IPS-18a (cell line): ENCODE measurements around the gene C3.
"Not testable (repeated sequence)": the region's sequence is repeated elsewhere in the genome, so short reads cannot be mapped to it uniquely, and the experiment has no call there.

Experiments
- H3K27ac ChIP-seq: one replicate; pipeline ENCODE4 v1.5.1; 2013; ENCODE audit warnings: low read length
- H3K27me3 ChIP-seq: one replicate; pipeline ENCODE4 v1.6.1; 2013; ENCODE audit warnings: mild to moderate bottlenecking, low read length; ENCODE audit not compliant: control insufficient read depth, insufficient read depth
- H3K36me3 ChIP-seq: one replicate; pipeline ENCODE4 v1.6.1; 2013; ENCODE audit warnings: low read depth, low read length; ENCODE audit not compliant: control insufficient read depth
- H3K4me1 ChIP-seq: one replicate; pipeline ENCODE4 v1.6.1; 2013; ENCODE audit warnings: low read depth, low read length; ENCODE audit not compliant: control insufficient read depth
- H3K4me3 ChIP-seq: one replicate; pipeline ENCODE4 v1.5.1; 2013; ENCODE audit warnings: low read length
- H3K9ac ChIP-seq: one replicate; pipeline ENCODE4 v1.6.1; 2013; ENCODE audit warnings: mild to moderate bottlenecking, low read length, moderate library complexity
- H3K9me3 ChIP-seq: one replicate; pipeline ENCODE4 v1.6.1; 2013; ENCODE audit warnings: low read depth, low read length; ENCODE audit not compliant: control insufficient read depth

C3 gene

GRCh38 chr19:6754653-6755463 is 34.4 kb upstream of the C3 start:
- no peak overlapping the region for H3K9ac ChIP-seq
- H3K4me1 ChIP-seq, result no peaks in the 10 kb centered on the region
- H3K4me3 ChIP-seq, result no peak overlapping the region
- H3K9me3 ChIP-seq, result no peaks in the 10 kb centered on the region
- H3K27me3 ChIP-seq, result no peaks in the 10 kb centered on the region
- H3K27ac ChIP-seq, result no peak overlapping the region
- peaks cover 13% of the 10 kb centered on the region for H3K36me3 ChIP-seq

- Histone ChIP-seq H3K4me3 (no peak overlapping the region), H3K36me3 (peaks cover 20% of the 10 kb centered on the region), H3K9ac (no peak overlapping the region), H3K27ac (no peak overlapping the region), H3K9me3 (no peaks in the 10 kb centered on the region), H3K4me1 (no peaks in the 10 kb centered on the region), H3K27me3 (no peaks in the 10 kb centered on the region)
Observed at GRCh38 chr19:6754136-6754535, 33.7 kb upstream of the C3 start.

- H3K9me3 ChIP-seq, result no peaks in the 10 kb centered on the region
- H3K27me3 ChIP-seq, result no peaks in the 10 kb centered on the region
- no peak overlapping the region for H3K27ac ChIP-seq
- peak overlapping the region; percentile 32 for H3K9ac ChIP-seq
- H3K4me1 ChIP-seq, result no peaks in the 10 kb centered on the region
- peak overlapping the region; percentile 56 for H3K4me3 ChIP-seq
- peaks cover 26% of the 10 kb centered on the region for H3K36me3 ChIP-seq
Observed at GRCh38 chr19:6753178-6754031, 33.0 kb upstream of the C3 start.

GRCh38 chr19:6752256-6753177 is 32.1 kb upstream of the C3 start:
- H3K27me3 ChIP-seq, result no peaks in the 10 kb centered on the region
- peak overlapping the region; percentile 56 for H3K4me3 ChIP-seq
- H3K9me3 ChIP-seq, result no peaks in the 10 kb centered on the region
- peak overlapping the region; percentile 32 for H3K9ac ChIP-seq
- peaks cover 34% of the 10 kb centered on the region for H3K36me3 ChIP-seq
- H3K27ac ChIP-seq, result no peak overlapping the region
- H3K4me1 ChIP-seq, result no peaks in the 10 kb centered on the region

GRCh38 chr19:6751189-6751588 is 30.7 kb upstream of the C3 start:
- H3K4me1 ChIP-seq, result no peaks in the 10 kb centered on the region
- H3K27ac ChIP-seq, result no peak overlapping the region
- H3K27me3 ChIP-seq, result no peaks in the 10 kb centered on the region
- peaks cover 46% of the 10 kb centered on the region for H3K36me3 ChIP-seq
- H3K9ac ChIP-seq, result no peak overlapping the region
- no peak overlapping the region for H3K4me3 ChIP-seq
- H3K9me3 ChIP-seq, result no peaks in the 10 kb centered on the region

- Histone ChIP-seq H3K27me3 (no peaks in the 10 kb centered on the region), H3K36me3 (peaks cover 52% of the 10 kb centered on the region), H3K4me3 (no peak overlapping the region), H3K9ac (no peak overlapping the region), H3K9me3 (no peaks in the 10 kb centered on the region), H3K4me1 (no peaks in the 10 kb centered on the region), H3K27ac (no peak overlapping the region)
Observed at GRCh38 chr19:6750062-6750461, 29.6 kb upstream of the C3 start.

GRCh38 chr19:6748543-6748942 is 28.1 kb upstream of the C3 start:
- peaks cover 61% of the 10 kb centered on the region for H3K36me3 ChIP-seq
- H3K4me1 ChIP-seq, H3K27me3 ChIP-seq, H3K9ac ChIP-seq, H3K4me3 ChIP-seq, H3K9me3 ChIP-seq, H3K27ac ChIP-seq: not testable (repeated sequence)

GRCh38 chr19:6745965-6746364 is 25.5 kb upstream of the C3 start:
- H3K27ac ChIP-seq, result no peak overlapping the region
- no peak overlapping the region for H3K9ac ChIP-seq
- H3K4me3 ChIP-seq, result no peak overlapping the region
- H3K27me3 ChIP-seq, result no peaks in the 10 kb centered on the region
- no peaks in the 10 kb centered on the region for H3K9me3 ChIP-seq
- H3K36me3 ChIP-seq, result peaks cover 57% of the 10 kb centered on the region
- peaks cover 22% of the 10 kb centered on the region for H3K4me1 ChIP-seq

- Histone ChIP-seq H3K4me3 (no peak overlapping the region), H3K27ac (no peak overlapping the region), H3K36me3 (peaks cover 46% of the 10 kb centered on the region), H3K9me3 (no peaks in the 10 kb centered on the region), H3K9ac (no peak overlapping the region), H3K27me3 (no peaks in the 10 kb centered on the region), H3K4me1 (peaks cover 22% of the 10 kb centered on the region)
Observed at GRCh38 chr19:6744381-6745301, 24.2 kb upstream of the C3 start.

- peaks cover 26% of the 10 kb centered on the region for H3K4me1 ChIP-seq
- peaks cover 39% of the 10 kb centered on the region for H3K36me3 ChIP-seq
- no peaks in the 10 kb centered on the region for H3K9me3 ChIP-seq
- no peak overlapping the region for H3K4me3 ChIP-seq
- no peak overlapping the region for H3K27ac ChIP-seq
- no peaks in the 10 kb centered on the region for H3K27me3 ChIP-seq
- no peak overlapping the region for H3K9ac ChIP-seq
Observed at GRCh38 chr19:6743714-6744380, 23.4 kb upstream of the C3 start.
